GM19351 (cell line): ENCODE results near the gene RBBP8NL.

ENCODE experiments used
- ATAC-seq: cut with Tn5 transposase; IDR thresholded peaks from one replicate; pipeline ENCODE4 v1.9.1; 2021; ENCODE audit warnings: mild to moderate bottlenecking, moderate library complexity; ENCODE audit not compliant: unreplicated experiment

Gene RBBP8NL

DNA sequence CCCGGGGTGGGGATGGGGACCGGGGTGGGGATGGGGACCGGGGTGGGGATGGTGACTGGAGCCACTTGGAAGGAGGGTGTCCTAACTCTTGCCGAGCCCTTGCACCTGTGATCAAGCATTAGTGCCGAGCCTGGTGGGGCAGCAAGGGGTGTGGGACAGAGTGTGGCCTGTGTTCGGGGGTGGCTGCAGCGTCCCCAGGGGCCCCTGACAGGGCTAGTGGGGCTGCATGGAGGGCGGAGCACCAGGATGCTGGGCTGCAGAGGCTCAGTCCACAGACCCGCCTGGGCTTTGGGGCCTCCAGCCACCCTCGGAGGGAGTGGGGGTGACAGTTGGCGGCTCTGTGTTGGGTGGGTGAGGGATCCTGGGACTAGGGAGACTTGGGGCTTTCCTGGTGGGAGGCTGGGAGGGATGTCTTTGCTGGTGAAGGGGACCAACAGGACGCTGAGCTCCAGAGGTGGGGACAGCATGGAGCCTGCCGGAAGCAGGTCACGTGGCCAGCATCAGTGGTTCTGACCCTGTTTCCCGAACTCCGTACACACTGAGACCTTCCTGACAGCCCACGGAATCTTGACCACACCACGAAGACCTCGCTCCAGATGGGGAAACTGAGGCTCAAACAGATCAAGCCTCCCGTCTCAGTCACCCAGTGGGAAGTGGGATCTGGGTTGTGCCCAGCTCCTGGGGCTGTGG lies 4.6 kb downstream of the RBBP8NL start:
- no peak for ATAC-seq

GRCh38 chr20:62421716-62421990 lies 5.7 kb downstream of the RBBP8NL start:
- ATAC-seq = no peak

DNA sequence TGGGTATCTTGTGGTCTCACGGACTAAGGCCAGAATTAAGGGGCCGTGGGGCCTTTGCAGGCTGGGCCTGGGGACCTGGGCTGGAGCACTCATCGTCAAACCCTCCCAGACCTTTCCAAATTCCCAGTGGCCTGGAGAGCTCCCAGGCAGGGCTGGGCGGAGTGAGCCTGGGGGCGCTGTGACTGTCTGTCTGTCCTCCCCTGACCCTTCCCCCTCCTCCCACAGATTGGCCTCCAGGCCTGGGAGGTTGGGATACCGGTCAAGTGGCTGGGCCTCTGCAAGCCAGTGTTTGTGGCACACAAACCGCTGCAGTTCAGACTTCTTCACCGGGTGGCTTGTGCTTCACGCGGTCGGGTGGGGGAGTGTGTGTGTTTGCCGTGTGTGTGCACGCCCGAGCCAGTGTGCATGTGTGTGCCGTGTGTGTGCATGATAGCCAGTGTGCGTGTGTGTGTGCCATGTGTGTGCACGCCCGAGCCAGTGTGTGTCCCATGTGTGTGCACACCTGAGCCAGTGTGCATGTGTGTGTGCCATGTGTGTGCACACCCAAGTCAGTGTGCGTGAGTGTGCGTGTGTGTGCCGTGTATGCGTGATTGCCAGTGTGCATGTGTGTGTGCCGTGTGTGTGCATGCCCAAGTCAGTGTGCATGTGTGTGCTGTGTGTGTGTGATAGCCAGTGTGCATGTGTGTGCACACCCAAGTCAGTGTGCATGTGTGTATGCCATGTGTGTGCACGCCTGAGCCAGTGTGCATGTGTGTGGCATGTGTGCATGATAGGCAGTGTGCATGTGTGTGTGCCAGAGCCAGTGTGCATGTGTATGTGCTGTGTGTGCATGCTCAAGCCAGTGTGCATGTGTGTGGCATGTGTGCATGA lies 6.3 kb downstream of the RBBP8NL start:
- no peak for ATAC-seq

GRCh38 chr20:62419759-62420158 lies 7.6 kb downstream of the RBBP8NL start:
- no peak for ATAC-seq

- ATAC-seq = no peak
Measured at GRCh38 chr20:62418709-62419487, 8.4 kb downstream of the RBBP8NL start.

GRCh38 chr20:62417981-62418708 lies 9.2 kb downstream of the RBBP8NL start:
- ATAC-seq = no peak

GRCh38 chr20:62416651-62417637 lies 10.4 kb downstream of the RBBP8NL start:
- ATAC-seq = no peak

DNA sequence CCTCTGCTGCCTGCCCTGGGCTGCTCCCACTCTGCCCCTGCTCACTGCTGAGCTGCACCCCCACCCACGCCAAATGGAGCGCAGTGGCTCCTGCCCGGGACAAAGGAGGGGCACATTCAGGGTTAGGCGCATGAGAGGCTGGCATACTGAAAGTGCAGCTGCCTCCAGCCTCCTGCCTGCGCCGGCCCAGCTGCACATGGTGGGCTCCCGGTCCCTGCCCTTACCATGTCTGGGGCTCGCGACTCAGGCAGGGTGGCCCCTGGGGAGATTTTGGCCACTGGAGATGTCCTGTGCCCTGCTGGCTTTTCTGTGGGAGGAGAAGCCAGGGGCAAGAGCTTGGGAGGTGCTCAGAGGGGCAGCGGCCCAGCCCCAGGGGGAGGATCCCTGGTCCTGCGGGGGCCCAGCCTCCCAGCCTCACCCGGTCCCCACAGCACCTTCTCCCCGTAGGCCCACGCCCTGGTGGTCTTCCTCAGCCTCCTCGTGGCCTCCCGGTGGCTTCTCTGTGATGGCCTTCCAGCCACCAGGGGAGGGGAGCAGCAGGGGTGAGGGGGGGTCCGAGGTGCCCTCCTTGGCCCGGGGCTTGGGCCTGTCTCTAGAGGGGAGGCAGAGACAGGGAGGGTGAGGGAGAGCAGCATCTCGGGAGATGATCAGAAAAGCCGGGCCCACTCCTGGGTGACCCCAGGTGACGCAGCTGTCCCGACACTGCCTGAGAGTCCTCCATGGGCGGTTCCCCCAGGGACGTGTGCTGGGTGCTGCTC lies 11.8 kb downstream of the RBBP8NL start:
- no peak for ATAC-seq

DNA sequence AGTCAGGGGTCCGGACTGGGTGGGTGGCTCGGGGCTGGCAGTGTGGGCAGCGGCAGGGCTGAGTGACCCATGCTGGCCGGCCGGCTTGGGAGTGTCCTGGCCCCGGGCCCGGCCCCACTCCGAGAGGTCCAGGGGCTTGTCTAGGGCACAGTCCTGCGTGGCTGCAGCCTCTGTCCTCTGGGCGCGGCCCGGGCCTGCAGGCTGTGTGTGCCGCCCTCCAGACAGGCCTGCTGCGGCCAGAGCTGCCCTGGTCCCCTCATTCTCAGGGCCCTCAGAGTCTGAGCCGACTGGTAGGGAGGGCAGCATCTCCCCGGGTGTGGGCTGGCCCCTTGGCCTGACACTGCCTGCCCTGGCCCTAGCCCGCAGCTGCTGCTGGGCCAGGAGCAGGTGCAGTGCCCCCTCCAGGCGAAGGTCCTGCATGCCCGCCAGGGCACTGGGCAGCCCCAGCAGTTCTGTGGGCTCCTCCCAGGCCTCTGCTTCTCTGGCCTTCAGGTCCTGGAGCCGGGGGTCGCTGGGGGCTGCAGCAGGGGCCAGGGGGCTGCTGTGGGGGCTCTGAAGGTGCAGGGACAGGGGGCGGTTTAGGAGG lies 13.3 kb downstream of the RBBP8NL start:
- ATAC-seq = no peak

- no peak for ATAC-seq
Measured at GRCh38 chr20:62413025-62413570, 14.2 kb downstream of the RBBP8NL start.

- ATAC-seq = no peak
Measured at GRCh38 chr20:62412194-62413024, 14.9 kb downstream of the RBBP8NL start.

- ATAC-seq = no peak
Measured at GRCh38 chr20:62411479-62412193, 15.7 kb downstream of the RBBP8NL start.

- ATAC-seq = no peak
Measured at GRCh38 chr20:62410746-62411478, 16.4 kb downstream of the RBBP8NL start.

GRCh38 chr20:62409931-62410745 lies 17.2 kb downstream of the RBBP8NL start:
- ATAC-seq = no peak

- ATAC-seq = no peak
Measured at GRCh38 chr20:62409086-62409853, 18.1 kb downstream of the RBBP8NL start.
